HAP-1 (cell line): ENCODE data around the gene AP2A1.
A peak's percentile ranks its signal among the peaks of the same experiment; 100 is the strongest.

Experiments used
- DNase-seq, 2 experiments: peaks; one replicate each; pipeline ENCODE4 v3.0.0-alpha.2; 2016 to 2020; ENCODE audit warnings: low spot score in 2 of 2
- H3K27me3 ChIP-seq: fragments of 250-450 bp; sonication (Bioruptor Pico); 2 replicates; pipeline ENCODE4 v1.5.1; 2020; ENCODE audit warnings: low read depth, mild to moderate bottlenecking, moderate library complexity
- H3K36me3 ChIP-seq: fragments of 250-450 bp; sonication (Bioruptor Pico); replicated peaks from 2 replicates; pipeline ENCODE4 v1.5.1; 2020; ENCODE audit warnings: mild to moderate bottlenecking
- H3K4me1 ChIP-seq: fragments of 250-450 bp; sonication (Bioruptor Pico); 2 replicates; pipeline ENCODE4 v1.5.1; 2020; ENCODE audit warnings: mild to moderate bottlenecking
- H3K4me3 ChIP-seq: fragments of 250-450 bp; sonication (Bioruptor Pico); 2 replicates; pipeline ENCODE4 v1.5.1; 2020; ENCODE audit warnings: mild to moderate bottlenecking, moderate library complexity
- H3K9me3 ChIP-seq: fragments of 250-450 bp; sonication (Bioruptor Pico); 2 replicates; pipeline ENCODE4 v1.5.1; 2020; ENCODE audit warnings: mild to moderate bottlenecking, moderate library complexity
- in situ Hi-C: fragments of 300-500 bp; cut with MboI; formaldehyde crosslinking; loops from 3 replicates; pipeline ENCODE4 v1.14.3; 2020; ENCODE audit warnings: low sequenced_read_pairs, inconsistent platforms, mixed read lengths

Gene AP2A1

DNA sequence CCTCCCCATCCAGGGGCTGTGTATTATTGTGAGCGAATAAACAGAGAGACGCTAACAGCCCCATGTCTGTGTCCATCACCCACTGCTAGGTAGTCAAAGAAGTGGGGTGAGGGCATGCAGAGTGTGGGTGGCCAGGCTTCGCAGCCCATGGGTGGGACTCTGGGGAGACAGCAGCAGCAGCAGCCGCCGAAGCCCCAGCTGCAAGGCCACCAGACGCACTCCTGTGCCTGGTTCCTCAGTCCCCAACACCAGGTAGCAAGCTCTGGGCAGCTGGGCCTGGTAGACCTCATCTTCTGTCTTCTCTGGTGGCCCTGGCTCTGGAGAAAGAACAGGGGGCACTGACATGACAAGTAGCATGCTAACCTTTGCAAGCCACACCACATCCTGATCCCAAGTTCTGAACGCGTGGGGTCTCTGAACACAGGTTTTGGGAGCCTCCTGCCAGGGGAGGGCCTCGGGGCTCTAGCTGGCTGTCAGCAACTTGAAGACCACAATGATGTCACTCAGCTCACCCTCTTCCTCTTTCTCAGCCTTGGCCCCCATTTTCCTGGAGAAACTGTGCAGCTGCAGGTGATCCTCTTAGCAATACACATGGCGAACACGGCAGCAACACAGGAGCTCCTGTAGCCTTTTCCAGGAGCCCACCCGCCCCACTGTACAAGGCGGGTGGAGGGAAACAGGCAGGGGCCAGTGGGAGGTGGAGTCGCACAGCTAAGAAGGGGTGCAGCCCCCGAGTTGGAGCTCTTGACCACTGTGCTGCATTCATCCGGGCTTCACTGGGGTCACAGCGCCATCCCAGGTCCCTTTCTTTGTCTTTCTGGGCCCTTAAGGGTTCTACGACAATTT, 40.5 kb downstream of the AP2A1 start:
- no peaks in the 10 kb centered on the region for H3K27me3 ChIP-seq
- H3K36me3 ChIP-seq = peaks cover 20% of the 10 kb centered on the region
- no peak overlapping the region for H3K4me3 ChIP-seq
- no peaks in the 10 kb centered on the region for H3K4me1 ChIP-seq
- in situ Hi-C loops = no loop called here
- no peaks in the 10 kb centered on the region for H3K9me3 ChIP-seq
- DNase-seq = no peak

DNA sequence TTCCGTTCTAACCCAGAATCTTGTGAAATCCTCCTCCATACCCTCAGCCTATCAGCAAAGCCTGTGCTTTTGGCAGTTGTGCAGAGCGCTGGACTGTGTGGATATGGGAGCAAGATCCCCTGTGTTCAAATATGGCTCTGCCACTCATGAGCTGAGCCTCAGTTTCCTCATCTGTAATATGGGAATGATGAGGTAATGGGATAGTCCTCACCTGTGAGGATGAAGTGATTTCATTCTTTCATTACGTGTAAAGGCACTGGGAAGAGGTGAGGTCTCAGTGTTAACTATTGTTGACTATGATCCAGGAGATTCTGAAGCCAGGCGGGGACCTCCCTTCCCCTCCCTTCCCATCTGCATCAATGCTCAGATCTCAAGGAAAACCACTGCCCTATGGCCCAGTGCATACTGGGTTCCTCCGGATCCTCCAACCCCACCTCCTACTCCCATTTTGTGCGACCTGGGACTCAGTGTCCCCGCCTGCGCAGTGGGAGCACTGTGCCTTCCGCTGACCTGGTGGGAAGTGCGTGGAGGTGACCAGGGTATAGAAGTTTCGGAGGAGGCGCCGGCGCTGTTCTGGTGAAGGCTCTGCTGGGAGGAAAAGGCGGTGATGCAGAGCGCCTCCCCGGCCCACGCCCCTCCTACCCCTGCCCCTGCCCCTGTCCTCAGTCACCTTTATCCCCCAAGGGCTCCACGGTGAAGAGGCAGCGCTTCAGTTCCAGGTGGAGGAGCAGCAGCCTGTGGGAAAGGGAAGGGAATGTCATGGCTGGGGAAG, 41.3 kb downstream of the AP2A1 start:
- peaks cover 15% of the 10 kb centered on the region for H3K36me3 ChIP-seq
- H3K4me1 ChIP-seq = peaks cover 3% of the 10 kb centered on the region
- no peak for DNase-seq
- H3K27me3 ChIP-seq = no peaks in the 10 kb centered on the region
- in situ Hi-C loops = no loop called here
- H3K4me3 ChIP-seq = no peak overlapping the region
- H3K9me3 ChIP-seq = peaks cover 3% of the 10 kb centered on the region; the same call in 1 of the 2 replicates

DNA sequence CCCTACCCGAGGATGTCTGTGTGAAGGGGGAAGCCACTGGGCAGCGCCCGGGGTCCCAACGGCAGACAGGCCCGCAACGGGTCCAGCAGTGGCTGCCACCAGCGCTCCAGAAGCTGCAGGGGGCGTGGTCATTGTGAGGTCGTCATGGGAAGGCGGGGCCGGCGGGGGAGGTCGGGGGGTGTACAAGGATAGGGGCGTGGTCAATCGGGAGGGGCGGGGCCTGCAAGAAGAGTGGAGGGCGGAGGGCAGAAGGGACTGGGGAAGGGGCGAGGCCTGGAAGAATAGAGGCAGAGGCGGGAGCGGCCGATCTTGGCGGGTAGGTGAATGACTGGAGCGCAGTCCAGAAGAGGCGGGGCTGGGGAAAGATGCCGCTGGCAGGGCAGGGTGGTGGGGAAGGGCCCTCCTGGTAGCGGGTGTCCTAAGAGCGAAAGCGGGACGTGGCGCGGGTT, 41.9 kb downstream of the AP2A1 start:
- Histone ChIP-seq H3K36me3 (peaks cover 8% of the 10 kb centered on the region), H3K27me3 (no peaks in the 10 kb centered on the region), H3K4me1 (peaks cover 3% of the 10 kb centered on the region), H3K9me3 (peaks cover 3% of the 10 kb centered on the region; the same call in 1 of the 2 replicates), H3K4me3 (no peak overlapping the region)
- DNase-seq = peak in 1 of 2 experiments; percentile 77
- in situ Hi-C loops = no loop called here

DNA sequence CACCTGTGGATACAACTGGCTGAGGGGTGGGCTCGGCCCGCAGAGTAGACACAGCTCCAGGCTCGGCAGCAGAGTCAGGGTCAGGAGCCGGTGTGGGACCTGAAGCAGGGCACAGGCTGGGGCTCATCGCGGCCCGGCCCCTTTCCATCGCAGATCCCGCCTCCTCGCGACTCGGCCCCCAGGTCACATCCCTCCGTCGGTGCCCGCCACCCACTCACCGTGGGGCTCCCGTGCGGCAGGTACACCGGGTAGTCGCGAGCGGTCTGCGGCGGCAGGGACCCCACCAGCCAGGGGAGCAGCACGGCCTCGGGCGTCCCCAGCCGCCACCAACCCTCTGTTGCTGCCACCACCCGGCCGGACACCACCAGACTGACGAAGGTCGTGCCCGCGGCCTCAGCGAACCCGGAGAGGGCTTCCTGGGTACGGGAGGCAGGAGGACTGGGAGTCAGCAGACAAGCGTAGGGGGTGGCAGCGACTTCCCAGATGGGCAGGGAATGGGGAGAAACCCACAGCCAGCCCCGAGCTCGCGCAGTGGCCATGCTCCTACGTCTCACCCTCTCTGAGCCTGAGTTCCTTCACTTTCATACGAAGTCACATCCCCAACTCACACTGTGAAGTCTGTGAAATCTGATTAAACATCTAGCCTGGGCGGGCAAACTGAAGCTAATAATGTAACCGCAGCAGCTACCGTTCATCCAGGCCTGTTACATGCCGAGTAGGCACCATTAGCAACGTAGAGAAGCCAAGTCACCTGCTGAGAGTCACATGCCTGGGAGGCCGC, 42.5 kb downstream of the AP2A1 start:
- Histone ChIP-seq H3K4me1 (peaks cover 7% of the 10 kb centered on the region), H3K9me3 (peaks cover 3% of the 10 kb centered on the region; the same call in 1 of the 2 replicates), H3K36me3 (peaks cover 6% of the 10 kb centered on the region), H3K27me3 (no peaks in the 10 kb centered on the region), H3K4me3 (no peak overlapping the region)
- in situ Hi-C loops = no loop called here
- DNase-seq = no peak

DNA sequence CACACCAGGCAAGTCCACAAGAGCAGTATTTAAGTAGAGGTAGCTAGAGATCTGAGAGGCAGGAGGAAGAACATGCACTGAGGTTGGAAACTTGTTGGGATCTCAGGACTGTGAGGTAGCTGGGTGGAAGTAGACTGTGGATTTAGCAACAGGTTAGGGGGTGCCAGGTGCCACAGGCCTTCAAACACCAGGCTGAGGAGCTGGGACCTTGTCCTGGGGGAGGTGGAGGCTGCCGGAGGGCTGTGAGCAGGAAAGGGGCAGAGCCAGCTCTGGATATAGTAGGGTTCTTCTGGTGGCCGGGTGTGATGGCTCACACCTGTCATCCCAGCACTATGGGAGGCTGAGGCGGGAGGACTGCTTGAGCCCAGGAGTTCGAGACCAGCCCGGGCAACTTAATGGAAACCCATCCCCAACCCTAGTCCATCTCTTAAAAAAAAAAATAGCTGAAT, 43.2 kb downstream of the AP2A1 start:
- in situ Hi-C loops = no loop called here

DNA sequence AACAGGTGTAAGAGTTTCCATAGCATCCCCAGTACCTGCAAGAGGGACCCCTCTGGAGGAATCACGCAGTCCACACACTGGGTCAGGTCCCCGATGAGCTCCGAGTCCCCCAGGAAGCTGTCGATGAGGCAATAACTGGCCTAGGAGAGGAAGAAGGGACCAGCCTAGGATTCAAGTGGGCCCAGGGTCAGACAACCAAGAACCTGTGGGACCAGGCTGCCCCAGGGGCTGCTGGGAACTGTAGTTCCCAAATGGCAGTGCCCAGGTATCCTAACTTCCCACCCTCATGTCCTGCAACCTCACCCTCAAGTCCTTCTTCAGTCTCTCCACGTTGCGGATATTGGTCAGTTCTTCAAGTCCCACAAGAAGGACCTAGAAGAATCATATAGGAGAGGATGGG, 44.5 kb downstream of the AP2A1 start:
- Histone ChIP-seq H3K9me3 (peaks cover 3% of the 10 kb centered on the region; the same call in 1 of the 2 replicates), H3K36me3 (peaks cover 3% of the 10 kb centered on the region; the same call in 1 of the 2 replicates), H3K4me3 (no peak overlapping the region), H3K4me1 (peaks cover 7% of the 10 kb centered on the region), H3K27me3 (no peaks in the 10 kb centered on the region)
- DNase-seq = no peak
- in situ Hi-C loops = no loop called here

More for the DNA sequence above, 43.2 kb downstream of the AP2A1 start:
- H3K36me3 ChIP-seq = peaks cover 6% of the 10 kb centered on the region
- no peaks in the 10 kb centered on the region for H3K27me3 ChIP-seq
- H3K9me3 ChIP-seq = peaks cover 3% of the 10 kb centered on the region; the same call in 1 of the 2 replicates
- peaks cover 7% of the 10 kb centered on the region for H3K4me1 ChIP-seq
- no peak for DNase-seq
- H3K4me3 ChIP-seq = no peak overlapping the region

DNA sequence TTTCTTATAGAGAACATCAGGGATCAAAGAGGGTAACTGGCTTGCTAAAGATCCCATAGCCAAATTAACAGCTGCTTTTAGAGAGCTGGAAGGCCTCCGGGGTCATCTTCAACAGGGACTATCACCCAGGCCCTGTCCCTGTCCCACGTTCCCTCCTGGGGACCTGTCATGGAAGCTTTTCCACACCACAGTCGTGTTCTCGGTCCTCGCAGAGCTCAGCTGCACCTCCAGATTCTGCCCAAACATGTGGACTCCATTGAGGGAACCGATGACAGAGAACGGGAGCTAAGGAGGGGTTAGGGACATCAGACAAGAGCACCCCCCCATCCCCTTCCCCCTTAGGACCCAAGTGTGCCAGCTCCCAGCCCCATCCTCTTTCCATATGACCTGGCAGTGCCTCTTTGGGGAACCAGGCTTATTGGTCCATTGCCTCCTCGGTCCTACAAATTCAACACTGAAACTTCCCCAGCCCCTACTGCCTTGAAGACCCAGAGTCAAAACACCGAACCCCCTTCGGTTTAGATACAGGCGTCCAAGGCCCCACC, 45.7 kb downstream of the AP2A1 start:
- Histone ChIP-seq H3K9me3 (peaks cover 3% of the 10 kb centered on the region; the same call in 1 of the 2 replicates), H3K36me3 (no peaks in the 10 kb centered on the region; the same call in 1 of the 2 replicates), H3K27me3 (no peaks in the 10 kb centered on the region), H3K4me3 (peak overlapping the region; percentile 49), H3K4me1 (peaks cover 11% of the 10 kb centered on the region)
- in situ Hi-C loops = no loop called here
- DNase-seq = no peak

DNA sequence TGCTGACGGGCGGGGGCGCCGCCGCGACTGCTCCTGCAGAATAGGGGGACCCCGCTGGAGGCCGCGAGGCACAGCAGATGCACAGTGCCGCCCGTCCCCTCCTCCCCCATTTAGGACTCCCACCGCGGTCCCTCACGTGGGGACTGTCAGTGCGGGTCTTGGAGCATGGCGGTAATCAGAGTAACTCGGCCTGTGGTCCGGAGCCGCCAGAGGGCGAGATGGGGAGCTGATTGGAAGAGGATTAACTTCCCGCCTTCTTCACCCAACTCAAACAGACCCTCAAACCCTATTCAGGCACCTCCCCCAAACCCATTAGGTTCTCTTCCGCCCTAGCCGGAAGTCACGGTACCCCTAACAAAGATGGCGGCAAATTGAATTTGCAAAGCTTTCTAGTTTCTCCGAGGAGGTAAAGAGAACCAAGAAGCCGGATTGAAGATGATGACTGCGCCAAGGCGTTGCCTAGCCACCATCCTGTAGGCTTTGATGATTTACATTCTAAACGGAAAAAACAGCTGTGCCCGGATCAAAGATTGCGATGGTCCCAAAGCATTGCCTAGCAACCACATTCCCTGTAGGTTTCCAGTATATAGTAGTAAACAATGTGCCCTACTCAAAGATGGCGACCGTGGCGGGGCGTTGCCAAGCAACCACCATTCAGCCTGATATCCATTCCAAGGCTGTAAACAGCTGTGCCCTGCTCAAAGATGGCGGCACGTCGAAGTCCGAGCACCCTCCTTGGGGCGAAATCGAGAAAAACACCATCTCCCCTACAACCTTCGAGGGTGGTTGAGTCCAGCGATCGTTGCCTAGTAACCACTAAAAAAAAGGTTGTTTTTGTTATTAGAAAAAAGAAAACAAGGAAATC, 46.4 kb downstream of the AP2A1 start, which contains the start of gene FUZ:
FUZ (minus strand) TSS at position 296 of the 865 bp plus-strand sequence; CDS start at position 110, 186 bp downstream.
- Histone ChIP-seq H3K4me1 (peaks cover 11% of the 10 kb centered on the region), H3K4me3 (peak within 1 kb of the TSS; percentile 49), H3K36me3 (no peaks in the 10 kb centered on the region), H3K9me3 (peaks cover 3% of the 10 kb centered on the region; the same call in 1 of the 2 replicates), H3K27me3 (no peaks in the 10 kb centered on the region)
- in situ Hi-C loops = no loop called here
- peak; percentile 97 to 98 for DNase-seq

DNA sequence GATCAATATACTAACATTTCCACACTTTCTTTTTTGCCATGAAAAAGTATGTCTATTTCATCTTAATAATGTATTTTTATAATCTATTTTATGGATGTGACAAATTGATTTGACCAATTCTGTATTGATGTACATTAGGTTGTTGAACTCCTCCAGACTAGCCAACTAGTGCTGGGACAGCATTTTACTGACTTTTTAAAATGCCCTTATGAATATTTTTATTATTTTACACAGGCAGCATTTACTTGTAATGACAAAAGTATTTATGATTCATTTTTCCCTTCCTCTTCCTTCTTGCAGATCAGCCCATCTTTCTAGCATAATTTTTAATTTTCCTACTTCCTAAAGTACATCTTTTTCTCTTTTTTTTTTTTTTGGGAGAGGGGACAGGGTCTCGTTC, 47.2 kb downstream of the AP2A1 start:
- no peak for DNase-seq
- H3K27me3 ChIP-seq = no peaks in the 10 kb centered on the region
- H3K4me1 ChIP-seq = peaks cover 11% of the 10 kb centered on the region
- in situ Hi-C loops = no loop called here
- no peaks in the 10 kb centered on the region for H3K36me3 ChIP-seq
- H3K4me3 ChIP-seq = peak overlapping the region; percentile 49
- H3K9me3 ChIP-seq = peaks cover 3% of the 10 kb centered on the region

DNA sequence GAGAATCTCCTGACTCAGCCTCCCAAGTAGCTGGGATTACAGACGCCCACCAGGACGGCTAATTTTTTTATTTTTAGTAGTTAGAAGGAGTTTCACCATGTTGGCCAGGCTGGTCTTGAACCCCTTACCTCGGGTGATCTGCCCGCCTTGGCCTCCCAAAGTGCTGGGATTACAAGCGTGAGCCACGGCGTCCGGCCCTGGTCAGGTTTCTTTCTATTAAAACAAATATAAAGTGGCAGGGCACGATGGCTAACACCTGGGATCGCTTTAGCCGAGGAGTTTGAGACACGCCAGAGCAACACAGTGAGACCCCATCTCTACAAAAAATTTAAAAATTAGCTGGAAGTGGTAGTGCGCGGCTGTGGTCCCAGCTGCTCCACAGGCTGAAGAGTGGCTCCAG, 49.8 kb downstream of the AP2A1 start:
- Histone ChIP-seq H3K27me3 (no peaks in the 10 kb centered on the region), H3K9me3 (peaks cover 3% of the 10 kb centered on the region), H3K4me1 (peaks cover 25% of the 10 kb centered on the region), H3K36me3 (peaks cover 9% of the 10 kb centered on the region; the same call in 1 of the 2 replicates), H3K4me3 (no peak overlapping the region)
- in situ Hi-C loops = no loop called here
- DNase-seq = no peak

DNA sequence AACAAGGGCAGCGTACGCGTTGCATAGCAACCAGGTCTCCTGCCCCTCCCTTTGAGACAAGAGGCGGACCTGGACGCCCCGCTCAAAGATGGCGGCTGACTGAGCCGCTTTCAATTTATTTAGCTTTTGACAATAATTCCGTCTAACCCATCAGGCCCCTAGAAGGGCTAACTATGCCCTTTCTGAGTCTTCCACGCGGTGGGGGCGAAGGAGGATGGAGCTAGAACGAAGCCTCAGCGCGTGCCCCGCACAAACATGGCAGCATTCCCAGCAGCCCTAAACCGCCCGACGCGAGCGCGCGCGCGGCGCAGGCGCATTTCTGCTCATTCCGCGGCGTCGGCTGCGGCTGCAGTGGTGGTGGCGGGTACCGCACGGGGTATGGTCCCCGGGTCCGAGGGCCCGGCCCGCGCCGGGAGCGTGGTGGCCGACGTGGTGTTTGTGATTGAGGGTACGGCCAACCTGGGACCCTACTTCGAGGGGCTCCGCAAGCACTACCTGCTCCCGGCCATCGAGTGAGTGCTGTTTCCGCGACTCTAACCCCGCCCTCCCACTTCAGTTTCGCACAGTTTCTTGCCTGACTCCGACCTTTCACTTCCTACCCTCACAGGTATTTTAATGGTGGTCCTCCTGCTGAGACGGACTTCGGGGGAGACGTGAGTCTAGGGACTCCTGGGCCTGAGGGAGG, 51.3 kb downstream of the AP2A1 start, which contains the start of gene MED25:
MED25 (plus strand) TSS at position 326 of the 685 bp plus-strand sequence; CDS start at position 379, 53 bp downstream.
- Histone ChIP-seq H3K4me1 (peaks cover 22% of the 10 kb centered on the region), H3K36me3 (peaks cover 13% of the 10 kb centered on the region), H3K4me3 (peak within 1 kb of the TSS; percentile 77), H3K9me3 (no peaks in the 10 kb centered on the region; the same call in 1 of the 2 replicates), H3K27me3 (no peaks in the 10 kb centered on the region)
- peak; percentile 76 to 91 for DNase-seq
- in situ Hi-C loops = no loop called here
